Coronary artery (tissue), 2 donors: ENCODE data around the gene MYO1B.

Experiments used
- DNase-seq: peaks from one replicate; pipeline ENCODE4 v3.0.0-alpha.2; 2017; ENCODE audit warnings: low spot score
- H3K27ac ChIP-seq, 2 donors: fragments of 200-600 bp; sonication (generic); one replicate each; pipeline ENCODE4 v1.5.1; 2016 to 2019
- H3K4me3 ChIP-seq: fragments of 200-600 bp; sonication (generic); 2 replicates; pipeline ENCODE4 v1.5.1; 2016; ENCODE audit warnings: mild to moderate bottlenecking, moderate library complexity
- CTCF ChIP-seq: fragments of 200-600 bp; sonication (generic); IDR thresholded peaks from one replicate; pipeline ENCODE4 v1.5.1; 2019; ENCODE audit warnings: antibody characterized with exemption

MYO1B gene

GRCh38 chr2:191311627-191312026 lies 66.4 kb downstream of the MYO1B start:
- no peak overlapping the region for H3K27ac ChIP-seq
- H3K4me3 ChIP-seq = no peak overlapping the region
- no peak for DNase-seq

DNA sequence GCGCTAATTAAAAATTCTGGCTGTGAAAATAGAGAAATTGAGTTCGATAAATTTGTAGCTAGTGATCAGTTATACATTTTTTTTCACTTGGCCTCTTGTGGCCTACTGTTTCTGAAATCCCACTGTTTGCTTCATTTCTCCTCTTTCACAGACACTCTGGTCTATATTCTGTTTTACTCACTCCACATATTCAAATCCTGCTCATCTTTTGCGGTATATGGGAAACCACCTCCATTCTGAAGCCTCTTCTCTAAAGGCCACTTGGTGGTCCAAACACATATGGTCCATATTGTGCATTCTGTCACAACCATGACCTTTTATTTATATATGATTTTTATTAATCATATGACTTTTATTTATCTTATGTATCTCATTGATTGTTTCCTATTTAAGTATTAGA lies 67.0 kb downstream of the MYO1B start:
- Histone ChIP-seq H3K4me3 (no peak overlapping the region), H3K27ac (no peak overlapping the region)
- no peak for DNase-seq
- no peak for TF ChIP-seq CTCF

More at GRCh38 chr2:191311627-191312026, 66.4 kb downstream of the MYO1B start:
- TF ChIP-seq CTCF = no peak

- no peak for TF ChIP-seq CTCF
- Histone ChIP-seq H3K27ac (no peak overlapping the region), H3K4me3 (no peak overlapping the region)
- DNase-seq = no peak
Measured at GRCh38 chr2:191312662-191313061, 67.5 kb downstream of the MYO1B start.

GRCh38 chr2:191314697-191315364 lies 69.6 kb downstream of the MYO1B start:
- Histone ChIP-seq H3K27ac (no peak overlapping the region), H3K4me3 (no peak overlapping the region)
- TF ChIP-seq CTCF = no peak
- DNase-seq = no peak

- DNase-seq = no peak
- TF ChIP-seq CTCF = no peak
- Histone ChIP-seq H3K4me3 (no peak overlapping the region), H3K27ac (no peak overlapping the region)
Measured at GRCh38 chr2:191315365-191315752, 70.2 kb downstream of the MYO1B start.

GRCh38 chr2:191316246-191316994 lies 71.2 kb downstream of the MYO1B start:
- no peak overlapping the region for H3K4me3 ChIP-seq
- no peak for TF ChIP-seq CTCF
- no peak for DNase-seq
- H3K27ac ChIP-seq = no peak overlapping the region
